Dedifferentiated amniotic fluid mesenchymal stem cell (primary cell): Measurements from ENCODE around the gene SECISBP2.
"Not testable (repeated sequence)": the region's sequence is repeated elsewhere in the genome, so short reads cannot be mapped to it uniquely, and the experiment has no call there.

Experiments used
- DNase-seq: peaks from one replicate; pipeline ENCODE4 v3.0.0-alpha.2; 2016; ENCODE audit errors: extremely low spot score

SECISBP2 gene

DNA sequence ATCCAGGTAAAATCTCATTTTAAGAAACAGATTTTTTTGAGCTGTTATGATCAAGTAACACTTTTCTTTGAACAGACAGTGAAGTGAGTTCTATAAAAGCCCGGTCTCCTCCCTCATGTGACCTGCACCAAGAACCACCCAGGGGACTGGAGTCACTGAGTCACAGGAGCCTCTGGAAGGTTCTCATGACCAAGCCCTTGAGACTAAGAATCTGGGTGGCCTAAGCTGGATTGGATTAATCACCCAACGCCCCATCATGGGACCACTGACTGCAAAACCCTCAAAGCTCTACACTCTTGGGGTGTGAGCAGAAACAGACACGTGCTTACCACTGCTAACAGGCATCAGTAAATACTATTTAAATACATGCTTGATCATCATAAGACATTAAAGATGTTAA, 48.4 kb downstream of the SECISBP2 start:
- no peak for DNase-seq

GRCh38 chr9:89367281-89367680, 49.0 kb downstream of the SECISBP2 start:
- no peak for DNase-seq

GRCh38 chr9:89367726-89368437, 49.6 kb downstream of the SECISBP2 start:
- no peak for DNase-seq

DNA sequence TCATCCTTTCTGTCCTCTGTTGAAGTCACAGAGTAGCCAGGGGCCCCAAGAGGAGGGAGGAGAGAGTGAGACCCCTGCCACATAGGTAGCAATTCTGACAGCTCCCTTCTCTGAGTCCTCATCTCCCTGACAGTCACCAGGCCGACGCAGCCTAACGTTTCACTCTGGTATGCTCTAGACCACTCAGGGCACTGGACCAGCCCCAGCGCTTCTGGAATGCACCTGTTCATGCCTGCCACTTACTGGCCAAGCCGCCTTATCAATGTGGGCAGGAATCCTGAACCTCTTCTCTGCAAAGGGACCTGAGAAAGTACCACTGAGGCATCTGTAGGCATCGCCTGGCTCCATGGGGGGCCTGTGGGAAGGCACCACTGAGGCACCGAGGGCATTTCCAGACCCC, 50.2 kb downstream of the SECISBP2 start:
- no peak for DNase-seq

GRCh38 chr9:89368978-89369377, 50.7 kb downstream of the SECISBP2 start:
- DNase-seq: no peak

DNA sequence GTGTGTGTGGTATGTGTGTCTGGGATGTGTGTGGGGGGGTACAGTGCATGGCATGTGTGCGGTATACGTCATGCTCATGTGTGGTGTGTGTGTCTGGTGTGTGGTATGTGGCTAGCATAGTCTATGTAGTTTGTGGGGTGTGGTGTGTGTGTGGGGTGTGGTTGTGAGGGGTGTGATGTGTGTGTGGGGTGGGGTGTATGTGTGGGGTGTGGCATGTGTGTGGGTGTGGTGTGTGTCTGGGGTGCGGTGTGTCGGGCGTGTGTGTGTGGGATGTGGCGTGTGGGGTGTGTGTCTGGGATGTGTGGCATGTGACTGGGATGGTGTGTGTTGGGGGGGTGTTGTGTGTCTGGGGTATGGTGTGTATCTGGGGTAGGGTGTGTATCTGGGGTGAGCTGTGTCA, 52.3 kb downstream of the SECISBP2 start:
- no peak for DNase-seq

DNA sequence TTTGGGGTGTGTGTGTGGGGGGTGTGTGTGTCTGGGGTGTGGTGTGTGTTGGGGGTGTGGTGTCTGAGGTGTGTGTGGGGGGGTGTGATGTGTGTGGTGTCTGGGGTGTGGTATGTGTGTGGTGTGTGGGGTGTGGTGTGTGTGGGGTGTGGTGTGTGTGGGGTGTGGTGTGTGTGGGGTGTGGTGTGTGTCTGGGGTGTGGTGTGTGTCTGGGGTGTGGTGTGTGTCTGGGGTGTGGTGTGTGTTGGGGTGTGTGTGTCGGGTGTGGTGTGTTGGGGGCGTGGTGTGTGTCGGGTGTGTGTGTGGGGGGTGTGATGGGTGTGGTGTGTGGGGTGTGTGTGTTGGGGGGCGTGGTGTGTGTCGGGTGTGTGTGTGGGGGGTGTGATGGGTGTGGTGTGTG, 53.5 kb downstream of the SECISBP2 start:
- not testable (repeated sequence) for DNase-seq

GRCh38 chr9:89372230-89372816, 54.0 kb downstream of the SECISBP2 start:
- DNase-seq: no peak

- no peak for DNase-seq
These were observed 54.7 kb downstream of the SECISBP2 start for GRCh38 chr9:89372979-89373378.

GRCh38 chr9:89374176-89374575, 55.9 kb downstream of the SECISBP2 start:
- no peak for DNase-seq

DNA sequence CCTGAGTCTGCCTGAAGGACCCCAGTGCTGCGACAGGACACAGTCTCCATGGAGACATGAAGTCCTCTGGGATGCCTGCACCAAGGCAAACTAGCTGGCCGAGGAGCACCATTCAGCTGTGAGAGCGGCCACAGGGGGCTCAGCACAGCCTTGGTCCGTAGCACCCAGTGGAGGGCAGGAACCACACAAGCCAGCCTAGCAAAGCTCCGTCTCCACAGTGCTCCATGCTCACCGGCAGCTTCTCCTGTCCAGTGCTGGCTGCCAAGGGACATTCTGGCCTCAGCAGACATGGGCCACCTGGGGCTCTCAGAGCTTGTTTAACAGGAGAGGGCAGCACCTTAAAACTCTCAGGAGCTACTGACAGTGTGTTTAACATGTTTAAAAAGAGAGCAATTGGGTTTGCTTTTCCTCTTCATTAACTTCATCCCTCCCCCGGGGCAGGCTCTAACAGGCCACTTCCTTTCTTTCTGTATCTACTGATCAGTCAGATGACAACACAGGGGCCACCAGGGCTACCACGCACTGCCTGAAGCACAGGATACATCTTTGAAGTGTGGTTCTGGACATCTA, 57.0 kb downstream of the SECISBP2 start:
- DNase-seq: no peak

DNA sequence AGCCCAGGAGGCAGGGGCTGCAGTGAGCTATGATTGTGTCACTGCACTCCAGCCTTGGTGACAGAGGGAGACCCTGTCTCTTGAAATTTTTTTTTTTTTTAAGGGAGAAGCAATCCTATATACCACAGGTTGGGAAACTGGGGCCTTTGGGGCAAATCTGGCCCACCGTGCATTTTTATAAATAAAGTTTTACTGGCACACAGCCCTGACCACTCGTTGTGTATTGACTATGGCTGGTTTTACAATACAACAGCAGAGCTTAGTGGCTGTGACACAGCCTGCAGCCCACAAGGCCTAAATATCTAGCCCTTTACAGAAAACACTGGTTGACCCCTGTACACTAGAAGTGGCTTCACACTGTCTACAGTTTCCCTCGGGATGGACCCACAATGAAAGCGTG, 58.0 kb downstream of the SECISBP2 start:
- DNase-seq: no peak

DNA sequence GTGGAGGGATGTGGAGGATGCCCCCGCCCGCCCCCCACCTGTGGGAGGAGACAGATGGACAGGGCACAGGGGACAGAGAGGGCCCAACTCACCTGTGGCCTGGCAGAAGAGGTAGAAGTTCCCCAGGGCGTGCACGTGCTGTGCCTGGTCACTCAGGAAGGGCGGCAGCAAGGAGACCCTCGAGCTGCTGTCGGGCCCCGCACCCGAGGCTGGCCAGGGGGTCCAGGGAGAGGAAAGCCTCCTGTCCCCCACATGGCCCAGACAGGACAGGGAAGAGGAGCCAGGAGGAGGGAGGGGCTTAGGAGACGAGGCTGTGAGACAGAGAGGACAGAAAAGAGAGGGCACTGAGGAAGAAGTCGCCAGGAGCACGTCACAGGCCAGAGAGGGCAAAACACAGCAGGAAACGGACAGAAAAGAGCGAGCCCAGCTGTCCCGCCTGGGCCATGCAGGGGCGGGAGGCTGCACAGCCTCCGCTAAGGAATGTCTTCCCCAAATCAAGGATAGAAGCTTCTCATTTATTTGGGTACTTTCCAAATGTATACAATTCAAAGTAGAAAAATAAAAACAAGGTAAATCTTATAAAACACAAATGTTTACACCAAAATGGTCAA, 58.5 kb downstream of the SECISBP2 start:
- no peak for DNase-seq

- no peak for DNase-seq
These were observed 59.1 kb downstream of the SECISBP2 start for GRCh38 chr9:89377411-89377810.

- no peak for DNase-seq
These were observed 60.2 kb downstream of the SECISBP2 start for GRCh38 chr9:89378541-89378940.

GRCh38 chr9:89379031-89379430, 60.7 kb downstream of the SECISBP2 start:
- DNase-seq: no peak

DNA sequence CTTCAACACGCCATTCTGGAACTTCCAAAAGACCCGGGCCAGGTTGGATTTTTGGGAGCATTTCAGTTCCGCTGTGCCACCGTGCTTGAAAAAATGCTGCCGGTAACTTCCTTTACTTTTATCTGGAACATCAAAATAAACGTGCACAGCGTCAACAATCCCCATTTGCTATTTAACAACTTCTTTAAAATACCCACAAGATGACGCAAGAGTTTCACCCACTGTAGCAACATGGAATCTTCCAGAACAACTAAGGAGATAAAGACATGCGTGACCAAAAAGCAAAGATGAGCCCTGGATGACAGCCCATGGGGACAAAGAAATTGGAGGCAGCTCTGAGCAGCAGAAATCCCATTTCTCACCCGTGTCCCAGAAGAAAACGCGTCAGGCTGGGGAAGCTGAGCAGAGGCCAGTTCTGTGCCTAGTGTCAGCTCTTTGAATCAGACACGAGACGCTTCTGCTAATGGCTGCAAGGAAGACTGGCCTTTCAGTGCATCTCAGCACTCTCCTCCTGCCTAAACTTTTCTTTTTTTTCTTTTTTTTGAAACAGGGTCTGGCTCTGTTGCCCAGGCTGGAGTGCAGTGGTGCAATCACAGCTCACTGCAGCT, 61.3 kb downstream of the SECISBP2 start:
- no peak for DNase-seq

GRCh38 chr9:89380437-89381307, 62.4 kb downstream of the SECISBP2 start:
- no peak for DNase-seq

- no peak for DNase-seq
These were observed 63.0 kb downstream of the SECISBP2 start for GRCh38 chr9:89381308-89381609.

DNA sequence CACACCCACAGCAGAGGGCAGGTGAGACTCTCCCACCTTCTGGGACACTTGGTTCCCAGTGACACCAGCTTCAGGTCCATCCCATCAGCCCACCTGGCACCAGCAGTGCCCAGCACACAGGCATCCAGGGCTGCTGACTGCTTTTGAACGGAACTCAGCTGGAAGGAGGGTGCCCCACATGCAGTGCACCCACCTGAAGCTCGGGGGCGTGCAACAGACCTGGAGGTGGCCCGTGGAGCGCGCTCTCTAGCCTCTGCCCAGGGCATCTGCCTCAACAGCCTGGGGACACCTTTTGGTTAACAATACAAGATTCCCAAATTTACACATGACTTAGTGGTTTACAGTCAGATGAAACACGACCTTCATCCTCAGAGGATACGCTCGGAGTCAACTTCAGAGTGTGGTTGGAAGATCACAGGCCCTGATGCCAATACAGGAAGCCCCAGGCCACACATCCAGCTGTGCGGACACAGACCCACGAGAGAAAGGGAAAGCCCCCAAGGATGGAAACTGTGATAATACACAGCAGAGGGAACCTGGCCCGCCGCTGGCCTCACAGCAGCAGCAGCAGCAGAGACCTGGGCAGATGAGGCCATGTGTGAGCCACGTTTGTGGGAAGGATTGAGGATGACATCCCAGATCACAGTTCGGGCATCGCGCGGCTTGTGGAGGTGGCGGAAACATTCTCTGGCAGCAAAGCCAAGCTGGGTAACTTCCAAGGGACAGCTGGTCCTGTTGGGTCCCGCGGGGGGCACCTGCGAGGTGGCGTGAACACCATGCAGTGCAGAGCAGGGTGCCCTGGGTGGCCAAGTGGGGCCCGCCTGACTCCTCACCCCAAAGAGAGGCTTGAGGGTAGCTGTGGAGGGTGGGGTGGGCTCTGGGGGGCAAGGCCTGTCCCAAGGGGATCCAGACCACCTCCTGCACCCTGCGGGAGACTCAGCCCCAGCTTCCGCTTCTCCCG, 64.0 kb downstream of the SECISBP2 start:
- no peak for DNase-seq
